HCT116 (cell line): ENCODE measurements around the gene DNM3. TPM values are rescaled to one million over a fixed set of nuclear protein-coding genes. Genes with fewer than 3 reads are reported as not detected.

ENCODE experiments used
- ATAC-seq: fragments of 200-7000 bp; cut with Tn5 transposase; 2 replicates; pipeline ENCODE4 v1.9.1; 2020; ENCODE audit warnings: mild to moderate bottlenecking, moderate library complexity
- BruUV-seq: library from RNA; stranded (reverse); fragments of 400-500 nt; replicated peaks from 2 replicates; lab custom pipeline; 2021; lab: Mats Ljungman, UMichigan
- CTCF ChIA-PET: fragments of 300-600 bp; sonication (Branson Sonifier 250); formaldehyde crosslinking; loops from one replicate; lab custom pipeline; 2021; ENCODE audit warnings: antibody characterized with exemption; lab: Charles Lee
- POLR2A ChIA-PET: fragments of 300-600, 350-600 bp; sonication (Branson Sonifier 250); formaldehyde crosslinking; loops from one replicate; lab custom pipeline; 2021; ENCODE audit warnings: antibody characterized with exemption; lab: Charles Lee
- RAD21 ChIA-PET, 2 experiments: fragments of 300-600 bp; sonication (Branson Sonifier 250); formaldehyde crosslinking; loops; one replicate each; lab custom pipeline; 2023; ENCODE audit warnings: low total read pairs in 2 of 2; ENCODE audit not compliant: uncharacterized antibody in 2 of 2, unreplicated experiment in 2 of 2, low non-redundant PET in 1 of 2; lab: Charles Lee
- DNase-seq: peaks from one replicate; pipeline ENCODE4 v3.0.0-alpha.2; 2010; ENCODE audit warnings: low read depth, low spot score
- H2AFZ ChIP-seq: fragments of 200-600 bp; shearing (Covaris generic), sonication (generic); 2 replicates; pipeline ENCODE4 v1.6.1; 2017; ENCODE audit warnings: low read depth, mixed run types, mixed read lengths, antibody characterized with exemption, low read length; ENCODE audit not compliant: poor library complexity, severe bottlenecking
- H3K27ac ChIP-seq: 2 replicates; pipeline ENCODE4 v1.5.1; 2012; ENCODE audit warnings: low read depth, low read length
- H3K27me3 ChIP-seq: fragments of 200-600 bp; sonication (generic); 2 replicates; pipeline ENCODE4 v1.6.1; 2016; ENCODE audit warnings: mixed run types, low read length, mixed read lengths; ENCODE audit not compliant: insufficient read depth
- H3K36me3 ChIP-seq, 2 experiments: fragments of 200-500 bp in 1 of 2; fragments of 200-600 bp in 1 of 2; sonication (Bioruptor generic) in 1 of 2; sonication (generic) in 1 of 2; 2 replicates each; pipeline versions ENCODE4 v1.5.1 to v1.6.1; 2014 to 2016; ENCODE audit warnings: low read length in 2 of 2, inconsistent platforms in 1 of 2, mixed read lengths in 1 of 2, mixed run types in 1 of 2; ENCODE audit not compliant: insufficient read depth in 2 of 2, control insufficient read depth in 1 of 2
- H3K4me1 ChIP-seq, 2 experiments: fragments of 200-600 bp in 1 of 2; sonication (generic) in 1 of 2; 2 replicates each; pipeline versions ENCODE4 v1.5.1 to v1.6.1; 2012 to 2017; ENCODE audit warnings: low read length in 2 of 2, inconsistent platforms in 1 of 2, mild to moderate bottlenecking in 1 of 2, mixed read lengths in 1 of 2, mixed run types in 1 of 2, moderate library complexity in 1 of 2; ENCODE audit not compliant: insufficient read depth in 2 of 2, control insufficient read depth in 1 of 2
- H3K4me2 ChIP-seq: fragments of 200-600 bp; sonication (generic); 2 replicates; pipeline ENCODE4 v1.6.1; 2017; ENCODE audit warnings: mixed run types, low read length, mixed read lengths
- H3K4me3 ChIP-seq, 2 experiments: fragments of 200-600 bp in 1 of 2; sonication (generic) in 1 of 2; replicated peaks in 1 of 2; 2 replicates each; pipeline ENCODE4 v1.5.1; 2011 to 2016; ENCODE audit warnings: low read length in 2 of 2, control low read depth in 1 of 2, low read depth in 1 of 2, mild to moderate bottlenecking in 1 of 2, mixed read lengths in 1 of 2, mixed run types in 1 of 2
- H3K79me2 ChIP-seq: fragments of 200-600 bp; sonication (generic); 2 replicates; pipeline ENCODE4 v1.6.1; 2017; ENCODE audit warnings: mild to moderate bottlenecking, mixed run types, low read length, moderate library complexity, mixed read lengths; ENCODE audit not compliant: insufficient read depth
- H3K9ac ChIP-seq: fragments of 200-600 bp; sonication (generic); 2 replicates; pipeline ENCODE4 v1.6.1; 2016; ENCODE audit warnings: low read length, mixed read lengths
- H3K9me2 ChIP-seq: fragments of 200-600 bp; sonication (generic), shearing (Covaris generic); 2 replicates; pipeline ENCODE4 v1.6.1; 2017; ENCODE audit warnings: mixed run types, mild to moderate bottlenecking, moderate library complexity; ENCODE audit not compliant: insufficient read depth
- H3K9me3 ChIP-seq, 2 experiments: fragments of 200-500 bp in 1 of 2; fragments of 200-600 bp in 1 of 2; sonication (Bioruptor generic) in 1 of 2; sonication (generic) in 1 of 2; 2 replicates each; pipeline ENCODE4 v1.6.1; 2014 to 2017; ENCODE audit warnings: low read length in 2 of 2, mixed read lengths in 2 of 2, inconsistent platforms in 1 of 2, low read depth in 1 of 2, mild to moderate bottlenecking in 1 of 2, mixed run types in 1 of 2, moderate library complexity in 1 of 2; ENCODE audit not compliant: control insufficient read depth in 1 of 2, insufficient read depth in 1 of 2
- H4K20me1 ChIP-seq: fragments of 200-600 bp; sonication (generic), shearing (Covaris generic); 2 replicates; pipeline ENCODE4 v1.6.1; 2017; ENCODE audit warnings: mixed run types, mild to moderate bottlenecking, moderate library complexity; ENCODE audit not compliant: insufficient read depth
- CTCF ChIP-seq, 3 experiments: fragments of 200-600 bp in 1 of 3; sonication (generic) in 1 of 3; IDR thresholded peaks in 2 of 3; conservative IDR thresholded peaks in 1 of 3; 2 replicates each; pipeline ENCODE4 v1.5.1; 2012 to 2017; ENCODE audit warnings: low read depth in 2 of 3, low read length in 2 of 3, antibody characterized with exemption in 1 of 3, borderline replicate concordance in 1 of 3, control low read depth in 1 of 3, mild to moderate bottlenecking in 1 of 3, mixed read lengths in 1 of 3, mixed run types in 1 of 3, moderate library complexity in 1 of 3; ENCODE audit not compliant: insufficient read depth in 1 of 3
- EGR1 ChIP-seq: IDR thresholded peaks from 2 replicates; pipeline ENCODE4 v1.6.1; 2012; ENCODE audit warnings: low read depth
- ELF1 ChIP-seq: IDR thresholded peaks from 2 replicates; pipeline ENCODE4 v1.6.1; 2012; ENCODE audit warnings: low read depth, borderline replicate concordance
- EZH2 ChIP-seq: fragments of 200-600 bp; sonication (generic); IDR thresholded peaks from 2 replicates; pipeline ENCODE4 v1.6.1; 2017; ENCODE audit warnings: antibody characterized with exemption, mixed run types
- FOSL1 ChIP-seq: IDR thresholded peaks from 2 replicates; pipeline ENCODE4 v1.6.1; 2012; ENCODE audit warnings: low read depth
- JUND ChIP-seq: IDR thresholded peaks from 2 replicates; pipeline ENCODE4 v1.6.1; 2012
- MAX ChIP-seq: IDR thresholded peaks from 2 replicates; pipeline ENCODE4 v1.6.1; 2012
- POLR2A ChIP-seq: IDR thresholded peaks from 2 replicates; pipeline ENCODE4 v1.7.0; 2011; ENCODE audit warnings: borderline replicate concordance; ENCODE audit not compliant: insufficient read depth, insufficient read length; ENCODE audit errors: extremely low read depth
- RAD21 ChIP-seq: IDR thresholded peaks from 2 replicates; pipeline ENCODE4 v1.6.1; 2012; ENCODE audit warnings: low read depth, mild to moderate bottlenecking
- REST ChIP-seq: IDR thresholded peaks from 2 replicates; pipeline ENCODE4 v1.6.1; 2012; ENCODE audit warnings: low read depth
- SIN3A ChIP-seq: IDR thresholded peaks from 2 replicates; pipeline ENCODE4 v1.6.1; 2012; ENCODE audit warnings: low read depth
- SP1 ChIP-seq: IDR thresholded peaks from 2 replicates; pipeline ENCODE4 v1.6.1; 2012; ENCODE audit warnings: low read depth
- TCF7L2 ChIP-seq: IDR thresholded peaks from 2 replicates; pipeline ENCODE4 v1.7.0; 2011; ENCODE audit warnings: borderline replicate concordance, inconsistent platforms; ENCODE audit not compliant: insufficient read depth, insufficient read length; ENCODE audit errors: extremely low read depth
- ZBTB33 ChIP-seq: IDR thresholded peaks from 2 replicates; pipeline ENCODE4 v1.6.1; 2011; ENCODE audit warnings: mild to moderate bottlenecking, low read length, moderate library complexity; ENCODE audit not compliant: insufficient replicate concordance; ENCODE audit errors: extremely low read depth
- ZFX ChIP-seq: fragments of 450-650 bp; IDR thresholded peaks from 2 replicates; pipeline ENCODE4 v1.6.1; 2017
- ZNF274 ChIP-seq: fragments of 200-500 bp; sonication (Bioruptor generic); IDR thresholded peaks from 2 replicates; pipeline ENCODE4 v1.6.1; 2014; ENCODE audit warnings: mild to moderate bottlenecking, low read depth, low read length, inconsistent platforms
- intact Hi-C: fragments of 100-400 bp; cut with micrococcal nuclease; formaldehyde crosslinking; loops from 2 replicates; pipeline ENCODE4 v1.10.0; 2022
- total RNA-seq: library from RNA; stranded (reverse); gene quantifications from one replicate; pipeline ENCODE4 v1.2.1, GENCODE V29; 2021; ENCODE audit not compliant: unreplicated experiment

DNM3 gene
- total RNA-seq, 1 experiment from 2014 or later = 3.1 TPM

- Histone ChIP-seq H3K4me3 (no peak overlapping the region), H2AFZ (no peak overlapping the region), H3K27me3 (no peaks in the 10 kb centered on the region), H3K4me2 (no peak overlapping the region), H3K36me3 (no peaks in the 10 kb centered on the region), H4K20me1 (no peaks in the 10 kb centered on the region), H3K79me2 (no peaks in the 10 kb centered on the region), H3K9me3 (no peaks in the 10 kb centered on the region), H3K27ac (no peak overlapping the region), H3K9ac (no peak overlapping the region), H3K4me1 (no peaks in the 10 kb centered on the region), H3K9me2 (no peaks in the 10 kb centered on the region)
- intact Hi-C loops = no loop called here
- ATAC-seq (no peak), DNase-seq (no peak)
- BruUV-seq = no TSS peak
- ChIA-PET CTCF (no interaction called here), POLR2A (no interaction called here), RAD21 (no interaction called here)
- TF ChIP-seq JUND (no peak), TCF7L2 (no peak), ZNF274 (no peak), SP1 (no peak), ELF1 (no peak), REST (no peak), MAX (no peak), EGR1 (no peak), CTCF (IDR thresholded peaks at IDR 0.05 in 2 of 3, conservative IDR thresholded peaks at IDR 0.05 in 1 of 3; ENCODE audit: borderline replicate concordance in 1 of 3, insufficient read depth in 1 of 3, low read depth in 2 of 3, low read length in 2 of 3) (no peak), SIN3A (no peak), RAD21 (no peak), ZFX (no peak), ZBTB33 (no peak), EZH2 (no peak), FOSL1 (no peak), POLR2A (no peak)
Measured at GRCh38 chr1:172298141-172298540, 456.8 kb downstream of the DNM3 start.
